DOHH2 (cell line): ENCODE data around the gene CDK13.

Experiments used
- H3F3A ChIP-seq: fragments of 200-600 bp; sonication (generic), shearing (Covaris generic); 2 replicates; pipeline ENCODE4 v1.6.0; 2016; ENCODE audit warnings: antibody characterized with exemption, mild to moderate bottlenecking; ENCODE audit not compliant: control insufficient read depth, insufficient read depth
- H3K27ac ChIP-seq: fragments of 200-600 bp; sonication (generic); 2 replicates; pipeline ENCODE4 v1.5.1; 2014; ENCODE audit warnings: low read depth, mild to moderate bottlenecking, low read length, moderate library complexity
- H3K27me3 ChIP-seq: fragments of 200-600 bp; sonication (generic); 2 replicates; pipeline ENCODE4 v1.6.1; 2014; ENCODE audit warnings: mild to moderate bottlenecking, low read length, mixed read lengths; ENCODE audit not compliant: control insufficient read depth
- H3K36me3 ChIP-seq: fragments of 200-600 bp; sonication (generic); 2 replicates; pipeline ENCODE4 v1.6.1; 2014; ENCODE audit warnings: mild to moderate bottlenecking, low read length, moderate library complexity, mixed read lengths; ENCODE audit not compliant: control insufficient read depth
- H3K4me1 ChIP-seq: fragments of 200-600 bp; sonication (generic); 2 replicates; pipeline ENCODE4 v1.6.1; 2014; ENCODE audit warnings: mild to moderate bottlenecking, low read length, mixed read lengths; ENCODE audit not compliant: control insufficient read depth
- H3K4me2 ChIP-seq: fragments of 200-600 bp; sonication (generic); 2 replicates; pipeline ENCODE4 v1.6.0; 2014; ENCODE audit warnings: mild to moderate bottlenecking, low read length, moderate library complexity
- H3K4me3 ChIP-seq: fragments of 200-600 bp; sonication (generic); 2 replicates; pipeline ENCODE4 v1.5.1; 2014; ENCODE audit warnings: mild to moderate bottlenecking, low read length, mixed read lengths
- H3K79me2 ChIP-seq: fragments of 200-600 bp; sonication (generic); 2 replicates; pipeline ENCODE4 v1.6.1; 2014; ENCODE audit warnings: mild to moderate bottlenecking, low read length, mixed read lengths; ENCODE audit not compliant: control insufficient read depth
- H3K9me2 ChIP-seq: fragments of 200-600 bp; sonication (generic); replicated peaks from 2 replicates; pipeline ENCODE4 v1.6.1; 2014; ENCODE audit warnings: mild to moderate bottlenecking, low read length, mixed read lengths; ENCODE audit not compliant: control insufficient read depth
- H3K9me3 ChIP-seq: fragments of 200-600 bp; sonication (generic); 2 replicates; pipeline ENCODE4 v1.6.1; 2014; ENCODE audit warnings: antibody characterized with exemption, low read length, mixed read lengths; ENCODE audit not compliant: control insufficient read depth, insufficient read depth
- H4K20me1 ChIP-seq: fragments of 200-600 bp; sonication (generic); 2 replicates; pipeline ENCODE4 v1.6.0; 2014; ENCODE audit warnings: low read depth, mild to moderate bottlenecking, antibody characterized with exemption, low read length, moderate library complexity; ENCODE audit not compliant: control insufficient read depth, insufficient read depth
- CTCF ChIP-seq: fragments of 200-600 bp; sonication (generic); IDR thresholded peaks from one replicate; pipeline ENCODE4 v1.5.1; 2014; ENCODE audit warnings: antibody characterized with exemption, mild to moderate bottlenecking, low read depth, low read length; ENCODE audit not compliant: poor library complexity, severe bottlenecking
- EZH2phosphoT487 ChIP-seq: fragments of 200-600 bp; sonication (generic); IDR thresholded peaks from 2 replicates; pipeline ENCODE4 v1.6.1; 2017; ENCODE audit warnings: borderline replicate concordance, mild to moderate bottlenecking, antibody characterized with exemption, low read length, moderate library complexity, mixed read lengths

CDK13 gene

DNA sequence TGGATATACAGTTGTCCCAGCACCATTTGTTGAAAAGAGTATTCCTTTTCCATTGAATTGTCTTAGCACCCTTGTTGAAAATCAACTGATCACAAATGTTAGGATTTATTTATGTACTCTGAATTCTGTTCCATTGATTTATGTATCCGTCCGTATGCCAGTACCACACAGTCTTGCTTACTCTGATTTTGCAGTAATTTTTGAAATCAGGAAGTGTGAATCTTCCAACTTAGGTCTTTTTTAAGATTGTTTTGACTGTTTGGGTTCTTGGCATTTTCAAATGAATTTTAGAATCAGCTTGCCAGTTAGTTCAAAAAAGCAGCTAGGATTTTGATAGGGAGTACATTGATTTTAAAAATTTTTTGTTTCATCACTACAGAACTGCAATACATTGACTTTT lies 23.7 kb downstream of the CDK13 start:
- peak overlapping the region; percentile 57 for H3K4me2 ChIP-seq
- H3K27me3 ChIP-seq = no peaks in the 10 kb centered on the region
- 0 out of 2 replicates have a peak overlapping the region, but pooled peaks have one; percentile 63 for H3K27ac ChIP-seq
- peaks cover 100% of the 10 kb centered on the region for H3K79me2 ChIP-seq
- H3K9me3 ChIP-seq = no peaks in the 10 kb centered on the region
- no peaks in the 10 kb centered on the region; the same call in 1 of the 2 replicates for H3K36me3 ChIP-seq
- H3K4me1 ChIP-seq = peaks cover 100% of the 10 kb centered on the region
- H3K4me3 ChIP-seq = no peak overlapping the region
- TF ChIP-seq CTCF (no peak), EZH2phosphoT487 (no peak)
- H3F3A ChIP-seq = peaks cover 11% of the 10 kb centered on the region
- H4K20me1 ChIP-seq = peaks cover 25% of the 10 kb centered on the region
- H3K9me2 ChIP-seq = no peaks in the 10 kb centered on the region

DNA sequence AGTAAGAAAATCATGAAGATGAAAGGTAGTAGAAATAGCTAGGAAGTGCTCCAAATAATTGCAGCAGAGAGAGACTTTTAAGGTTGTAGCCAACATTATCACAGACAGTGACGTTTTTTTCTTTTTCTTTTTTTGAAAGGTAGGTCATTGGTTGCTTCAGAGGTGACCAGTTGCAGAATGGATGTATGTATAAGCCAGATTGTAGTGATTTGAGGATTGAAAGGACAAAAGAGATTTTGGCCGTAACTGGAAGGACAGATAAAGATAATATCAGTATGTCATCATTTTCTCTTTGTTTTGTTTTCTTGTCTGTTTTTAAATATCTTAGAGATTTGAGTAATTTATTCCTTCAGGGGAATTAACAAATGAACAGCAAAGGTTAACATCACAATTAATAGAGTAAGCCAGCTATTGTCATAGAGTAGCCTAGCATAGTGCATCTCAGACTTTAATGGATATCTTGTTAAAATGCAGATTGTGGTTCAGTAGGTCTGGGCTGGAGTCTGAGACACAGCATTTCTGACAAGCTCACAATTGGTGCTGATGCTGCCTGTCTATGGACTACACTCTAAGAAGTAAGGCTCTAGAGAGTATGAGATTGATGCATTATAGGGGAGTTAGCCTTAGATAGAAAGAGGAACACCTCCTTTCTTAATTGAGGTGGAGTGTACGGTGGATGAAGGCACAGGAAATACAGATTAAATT lies 28.3 kb downstream of the CDK13 start:
- Histone ChIP-seq H4K20me1 (peaks cover 16% of the 10 kb centered on the region), H3K9me3 (peaks cover 2% of the 10 kb centered on the region; the same call in 1 of the 2 replicates), H3K9me2 (no peaks in the 10 kb centered on the region), H3K36me3 (peaks cover 15% of the 10 kb centered on the region), H3F3A (peaks cover 5% of the 10 kb centered on the region; the same call in 1 of the 2 replicates), H3K4me1 (peaks cover 80% of the 10 kb centered on the region), H3K79me2 (peaks cover 88% of the 10 kb centered on the region), H3K4me3 (peak overlapping the region; percentile 3; the same call in 1 of the 2 replicates), H3K27me3 (no peaks in the 10 kb centered on the region), H3K4me2 (peak overlapping the region; percentile 41), H3K27ac (peak overlapping the region; percentile 8; the same call in 1 of the 2 replicates)
- TF ChIP-seq EZH2phosphoT487 = no peak

- Histone ChIP-seq H4K20me1 (peaks cover 15% of the 10 kb centered on the region; the same call in 1 of the 2 replicates), H3K9me3 (peaks cover 2% of the 10 kb centered on the region; the same call in 1 of the 2 replicates), H3K4me3 (no peak overlapping the region), H3K79me2 (peaks cover 88% of the 10 kb centered on the region), H3K4me1 (peaks cover 77% of the 10 kb centered on the region), H3K27me3 (no peaks in the 10 kb centered on the region), H3K9me2 (no peaks in the 10 kb centered on the region), H3K27ac (no peak overlapping the region), H3K36me3 (peaks cover 22% of the 10 kb centered on the region), H3F3A (peaks cover 3% of the 10 kb centered on the region; the same call in 1 of the 2 replicates), H3K4me2 (no peak overlapping the region)
- TF ChIP-seq CTCF = no peak
These were observed 29.5 kb downstream of the CDK13 start for GRCh38 chr7:39979406-39980073.

- Histone ChIP-seq H3K36me3 (peaks cover 38% of the 10 kb centered on the region), H3K4me2 (peak overlapping the region; percentile 28), H3K27ac (no peak overlapping the region), H3K9me2 (no peaks in the 10 kb centered on the region), H3K4me3 (no peak overlapping the region), H3K27me3 (no peaks in the 10 kb centered on the region), H4K20me1 (peaks cover 13% of the 10 kb centered on the region; the same call in 1 of the 2 replicates), H3K9me3 (no peaks in the 10 kb centered on the region), H3F3A (no peaks in the 10 kb centered on the region; the same call in 1 of the 2 replicates), H3K79me2 (peaks cover 83% of the 10 kb centered on the region), H3K4me1 (peaks cover 37% of the 10 kb centered on the region)
- TF ChIP-seq CTCF = no peak
- TF ChIP-seq EZH2phosphoT487 = no peak
These were observed 35.4 kb downstream of the CDK13 start for GRCh38 chr7:39985398-39985918.
